Measurements from ENCODE around the gene HOXB7. TPM values are rescaled to one million over a fixed set of nuclear protein-coding genes. Genes with fewer than 3 reads are reported as not detected.

The HOXB7 gene
- total and polyA plus RNA-seq, 10 of the 15 experiments (the other 5 are each of a cell fraction or from before 2014, with no cell fraction given), result 2.8 to 7.4 (median 4.2) TPM

DNA sequence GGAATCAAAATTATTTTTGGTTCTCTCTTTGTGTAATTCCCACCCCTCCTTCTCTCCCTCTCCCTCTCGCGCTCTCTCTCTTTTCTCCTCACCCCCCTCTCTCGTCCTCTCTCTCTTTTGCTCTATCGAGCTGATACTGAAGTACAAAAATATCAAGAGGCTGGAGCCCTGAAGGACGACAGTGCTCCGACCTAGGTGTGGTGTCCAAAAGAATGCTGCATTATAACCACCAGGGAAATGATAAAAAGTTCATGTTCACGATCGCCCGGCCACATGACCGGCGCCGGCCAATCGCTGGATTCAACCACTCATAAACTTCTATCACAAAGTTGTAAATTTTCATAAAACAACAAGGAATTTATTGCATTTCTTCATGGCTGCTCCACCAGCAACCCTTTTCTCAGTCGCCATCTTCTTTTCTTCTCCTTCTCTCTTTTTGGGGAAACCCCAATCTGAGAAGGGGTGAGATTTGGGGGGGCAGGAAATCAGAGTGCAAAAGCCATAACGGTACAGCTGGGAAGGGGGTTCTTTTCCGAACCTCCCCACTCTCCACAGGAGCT is 6.0 kb downstream of the HOXB7 start, which contains the start of gene HOXB6:
Gene HOXB6, minus strand, starts transcription at position 217 of the 560 bp plus-strand sequence. CDS start 6,836 bp downstream, outside the sequence.
- SMC1A ChIA-PET (ENCODE audit: uncharacterized antibody, unreplicated experiment), result interaction anchor here (0.6 to 0.8 kb wide), 2 partner anchors 8 to 1689 kb away, joined by 3 read pairs; no protein-coding TSS in a partner anchor

DNA sequence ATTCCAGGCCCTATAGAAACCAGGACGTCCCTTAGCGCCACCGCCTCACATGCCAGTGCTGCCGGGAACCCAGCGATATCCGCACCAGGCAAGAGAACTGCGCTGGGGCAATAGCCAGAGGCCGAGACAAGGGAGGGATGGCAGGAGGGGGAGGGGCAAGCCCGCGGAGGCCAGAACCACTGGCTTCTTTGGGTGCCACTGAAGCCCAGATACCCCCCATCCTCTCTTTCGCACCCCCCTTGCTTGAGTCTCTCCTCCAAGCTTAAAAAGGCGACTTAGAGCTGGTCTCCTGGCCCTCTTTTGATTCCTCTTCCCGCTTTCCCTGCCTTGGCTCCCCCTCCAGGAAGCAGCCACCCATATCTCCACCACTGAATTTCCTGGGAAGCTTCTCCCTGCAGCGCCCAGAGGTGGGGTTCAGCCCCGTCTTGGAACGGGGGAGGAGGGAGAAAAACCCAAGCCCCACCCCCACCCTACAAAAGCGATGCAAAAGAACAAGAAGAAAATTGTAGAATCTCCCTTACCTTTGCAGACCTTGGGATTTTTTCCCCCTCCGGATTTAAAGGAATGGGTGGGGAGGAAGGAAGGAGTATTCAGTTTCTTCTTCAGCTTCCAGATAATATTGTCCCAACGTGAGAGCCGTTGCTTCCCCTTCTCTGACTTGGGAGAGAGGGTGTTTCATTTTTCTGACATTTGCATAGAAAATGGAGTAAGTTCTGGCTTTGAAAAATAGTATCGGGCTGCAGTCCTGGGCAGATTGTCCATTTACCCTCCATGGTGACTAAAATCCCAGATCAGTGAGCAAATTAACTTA is 6.7 kb downstream of the HOXB7 start:
- intact Hi-C loops (cut with micrococcal nuclease; ENCODE audit: unreplicated experiment) (no loop called here), in situ Hi-C loops (cut with MboI) (no loop called here)
- H2AFZ ChIP-seq (ENCODE audit: control insufficient read depth, low read depth, low read length), result no peak overlapping the region
- no peak overlapping the region for H3K4me3 ChIP-seq
- ChIA-PET SMC1A (ENCODE audit: uncharacterized antibody, unreplicated experiment) (interaction anchor here (0.8 kb wide), 1 partner anchor 9 kb away, joined by 3 read pairs; no protein-coding TSS in a partner anchor), POLR2A (interaction anchor here (0.7 kb wide), 1 partner anchor 866 kb away, joined by 6 read pairs; no protein-coding TSS in a partner anchor), RAD21 (ENCODE audit: unreplicated experiment) (interaction anchor here (0.6 kb wide), 1 partner anchor 14 kb away, joined by 3 read pairs; no protein-coding TSS in a partner anchor), CTCF (interaction anchor here (0.6 to 2.3 kb wide), 2 partner anchors 234 to 345 kb away, joined by 4 to 6 read pairs; no protein-coding TSS in a partner anchor)
- no peak overlapping the region for H3K4me2 ChIP-seq (ENCODE audit: control insufficient read depth, insufficient read depth)
- H3K36me3 ChIP-seq (ENCODE audit: control insufficient read depth in 2 of 2, insufficient read depth in 2 of 2, low read length in 1 of 2), result no peaks in the 10 kb centered on the region
- ATAC-seq (no peak), FAIRE-seq (no peak), DNase-seq (ENCODE audit: low read depth, low spot score) (no peak)
- H3K79me2 ChIP-seq (ENCODE audit: control insufficient read depth, insufficient read depth, low read length), result no peaks in the 10 kb centered on the region
- H3K4me1 ChIP-seq (ENCODE audit: control insufficient read depth, insufficient read depth, low read length), result no peaks in the 10 kb centered on the region
- TF ChIP-seq POLR2AphosphoS2 (IDR thresholded peaks at IDR 0.05; ENCODE audit: low read depth, low read length), result no peak
- no peak for TF ChIP-seq SP1 (IDR thresholded peaks at IDR 0.05; ENCODE audit: low read depth, low read length)
- TF ChIP-seq MTA3 (IDR thresholded peaks at IDR 0.05; ENCODE audit: borderline replicate concordance, low read length), result no peak
- TF ChIP-seq ZNF217 (IDR thresholded peaks at IDR 0.05), result no peak
- TF ChIP-seq SRF (IDR thresholded peaks at IDR 0.05; ENCODE audit: low read depth in 2 of 2, low read length in 2 of 2), result no peak
- TF ChIP-seq JUND (IDR thresholded peaks at IDR 0.05; ENCODE audit: low read depth, low read length), result no peak
- no peak for TF ChIP-seq RAD51 (IDR thresholded peaks at IDR 0.05)
- TF ChIP-seq TCF7 (IDR thresholded peaks at IDR 0.05; ENCODE audit: borderline replicate concordance), result no peak
- BruUV-seq (replicated peaks), result no TSS peak
- no peak overlapping the region for H3K9ac ChIP-seq (ENCODE audit: control insufficient read depth, insufficient read depth, low read length)
- H3K9me3 ChIP-seq (replicated peaks; ENCODE audit: control insufficient read depth, insufficient read depth, low read length), result no peaks in the 10 kb centered on the region
- H4K20me1 ChIP-seq (ENCODE audit: control insufficient read depth, insufficient read depth), result no peaks in the 10 kb centered on the region
- no peak overlapping the region for H3K27ac ChIP-seq (ENCODE audit: control insufficient read depth, insufficient read depth)
- 11% methylated on average over 21 of the region's 21 CpGs for WGBS (ENCODE audit: insufficient coverage, insufficient replicate concordance, low lambda C conversion rate, missing lambda C conversion rate)
- H3K27me3 ChIP-seq (replicated peaks in 1 of 2; ENCODE audit: control insufficient read depth in 2 of 2, insufficient read depth in 2 of 2, low read length in 1 of 2), result peaks cover 12 to 17% of the 10 kb centered on the region in 2 experiments

More for the DNA sequence above, 6.0 kb downstream of the HOXB7 start, which contains the start of gene HOXB6:
- Histone ChIP-seq H3K79me2 (ENCODE audit: control insufficient read depth, insufficient read depth, low read length) (no peaks in the 10 kb centered on the region), H3K27me3 (replicated peaks in 1 of 2; ENCODE audit: control insufficient read depth in 2 of 2, insufficient read depth in 2 of 2, low read length in 1 of 2) (peaks cover 9 to 13% of the 10 kb centered on the region in 2 experiments), H3K9ac (ENCODE audit: control insufficient read depth, insufficient read depth, low read length) (no peak within 1 kb of the TSS), H3K36me3 (ENCODE audit: control insufficient read depth in 2 of 2, insufficient read depth in 2 of 2, low read length in 1 of 2) (no peaks in the 10 kb centered on the region), H2AFZ (ENCODE audit: control insufficient read depth, low read depth, low read length) (no peak within 1 kb of the TSS), H3K4me2 (ENCODE audit: control insufficient read depth, insufficient read depth) (no peak within 1 kb of the TSS), H3K4me1 (ENCODE audit: control insufficient read depth, insufficient read depth, low read length) (peaks cover 3% of the 10 kb centered on the region), H4K20me1 (ENCODE audit: control insufficient read depth, insufficient read depth) (no peaks in the 10 kb centered on the region), H3K4me3 (no peak within 1 kb of the TSS), H3K27ac (ENCODE audit: control insufficient read depth, insufficient read depth) (no peak within 1 kb of the TSS), H3K9me3 (replicated peaks; ENCODE audit: control insufficient read depth, insufficient read depth, low read length) (no peaks in the 10 kb centered on the region)
- intact Hi-C loops (cut with micrococcal nuclease; ENCODE audit: unreplicated experiment), result no loop called here
- WGBS (ENCODE audit: insufficient coverage, insufficient replicate concordance, low lambda C conversion rate, missing lambda C conversion rate), result 1% methylated on average over 16 of the region's 16 CpGs
- RAD21 ChIA-PET (ENCODE audit: unreplicated experiment), result interaction anchor here (0.6 kb wide), 1 partner anchor 13 kb away, joined by 3 read pairs; no protein-coding TSS in a partner anchor
- DNase-seq (ENCODE audit: low read depth, low spot score) (no peak), ATAC-seq (no peak), FAIRE-seq (no peak)
- CTCF ChIA-PET, result interaction anchor here (2.3 kb wide), 1 partner anchor 346 kb away, joined by 6 read pairs; no protein-coding TSS in a partner anchor
- BruUV-seq (replicated peaks), result no TSS peak
- TF ChIP-seq CBX5 (IDR thresholded peaks at IDR 0.05; ENCODE audit: low read depth), result no peak
- 0 out of 2 replicates have a peak, but pooled peaks have one; percentile 7 for TF ChIP-seq NFYB (IDR thresholded peaks at IDR 0.05; ENCODE audit: insufficient read depth, low read depth, low read length)
- POLR2A ChIA-PET, result interaction anchor here (0.7 kb wide), 1 partner anchor 865 kb away, joined by 6 read pairs; no protein-coding TSS in a partner anchor
- in situ Hi-C loops (cut with MboI), result no loop called here

All from GM12878 (cell line).